Tibial nerve (tissue), 4 donors: ENCODE results near the gene UACA. TPM values are rescaled to one million over a fixed set of nuclear protein-coding genes. Genes with fewer than 3 reads are reported as not detected.
A peak's percentile ranks its signal among the peaks of the same experiment; 100 is the strongest.

ENCODE experiments used
- DNase-seq, 2 donors: peaks; one replicate each; pipeline ENCODE4 v3.0.0-alpha.2; 2019; ENCODE audit warnings: low spot score in 2 of 2
- H3K27ac ChIP-seq, 4 donors: fragments of 200-600 bp; sonication (generic) in 3 of 4; one replicate each; pipeline ENCODE4 v1.5.1; 2017 to 2019; ENCODE audit warnings: mild to moderate bottlenecking in 1 of 4
- H3K27me3 ChIP-seq, 2 donors: fragments of 200-600 bp; sonication (generic) in 1 of 2; one replicate each; pipeline versions ENCODE4 v1.5.1 to v1.6.0; 2017 to 2019
- H3K36me3 ChIP-seq, 3 donors: fragments of 200-600 bp; sonication (generic); one replicate each; pipeline ENCODE4 v1.5.1; 2018 to 2019
- H3K4me1 ChIP-seq, 4 donors: fragments of 200-600 bp; sonication (generic) in 3 of 4; one replicate each; pipeline ENCODE4 v1.5.1; 2017 to 2019
- H3K4me3 ChIP-seq, 4 donors: fragments of 200-600 bp; sonication (generic) in 3 of 4; one replicate each; pipeline ENCODE4 v1.5.1; 2017 to 2019; ENCODE audit warnings: mild to moderate bottlenecking in 1 of 4, moderate library complexity in 1 of 4
- H3K9me3 ChIP-seq, 4 donors: fragments of 200-600 bp; sonication (generic) in 3 of 4; one replicate each; pipeline ENCODE4 v1.5.1; 2017 to 2019
- EP300 ChIP-seq, 2 donors: sonication (generic); formaldehyde crosslinking; IDR thresholded peaks; one replicate each; pipeline ENCODE4 v1.6.1; 2017; ENCODE audit warnings: antibody characterized with exemption in 2 of 2, mild to moderate bottlenecking in 1 of 2
- POLR2A ChIP-seq, 2 donors: fragments of 450-650 bp; IDR thresholded peaks; one replicate each; pipeline ENCODE4 v1.6.1; 2017; ENCODE audit warnings: antibody characterized with exemption in 2 of 2, mild to moderate bottlenecking in 2 of 2, moderate library complexity in 2 of 2
- WGBS, 2 donors: methylation state at CpG; one replicate each; pipeline ENCODE4 v1.1.5; 2018; 5-methylcytosine and 5-hydroxymethylcytosine counted together
- total RNA-seq, 4 donors: library from RNA; depleted of rRNA; stranded (reverse); fragments of >200 nt; gene quantifications; one replicate each; pipeline ENCODE4 v1.1.0, GENCODE V29; 2016
- TF ChIP-seq, protein P1 (sequence below), 5 experiments: fragments of 200-600 bp in 3 of 5; fragments of 450-650 bp in 2 of 5; sonication (generic) in 3 of 5; IDR thresholded peaks; one replicate each; pipeline ENCODE4 v1.5.1; 2016 to 2019; ENCODE audit warnings: antibody characterized with exemption in 5 of 5, mild to moderate bottlenecking in 3 of 5, moderate library complexity in 2 of 5

Gene UACA
- total RNA-seq, 4 donors from 2014 or later = 107 to 210 (median 168) TPM

DNA sequence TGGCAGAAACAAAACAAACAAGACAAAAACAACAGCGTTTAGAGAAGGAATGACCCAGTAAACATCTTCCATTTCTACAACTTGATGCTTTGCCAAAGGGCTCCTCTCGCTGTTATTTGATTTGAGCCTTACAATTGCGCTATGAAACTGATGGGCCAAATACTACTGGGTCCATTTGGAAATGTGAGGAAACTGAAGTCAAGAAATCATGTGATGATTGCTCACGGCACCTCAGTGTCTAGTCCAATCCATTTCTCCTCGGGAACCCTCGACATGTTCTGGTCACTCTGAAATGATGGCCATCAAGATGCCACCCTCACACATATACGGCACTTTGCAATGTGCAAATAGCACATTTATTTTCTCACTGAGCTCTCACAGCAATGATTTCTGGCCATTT is 136.0 kb downstream of the UACA start:
- no peak for TF ChIP-seq POLR2A (IDR thresholded peaks at IDR 0.05)
- Histone ChIP-seq H3K36me3 (peaks cover 0 to 5% (median 0%) of the 10 kb centered on the region in 3 donors), H3K27me3 (no peaks in the 10 kb centered on the region), H3K9me3 (peaks cover 0 to 18% (median 7%) of the 10 kb centered on the region in 4 donors), H3K4me1 (peaks cover 0 to 13% (median 0%) of the 10 kb centered on the region in 4 donors), H3K27ac (peak overlapping the region in 1 of 4 donors; percentile 54), H3K4me3 (no peak overlapping the region)
- 74 to 86% methylated on average over 7 of the region's 7 CpGs for WGBS, 2 donors
- no peak for DNase-seq

DNA sequence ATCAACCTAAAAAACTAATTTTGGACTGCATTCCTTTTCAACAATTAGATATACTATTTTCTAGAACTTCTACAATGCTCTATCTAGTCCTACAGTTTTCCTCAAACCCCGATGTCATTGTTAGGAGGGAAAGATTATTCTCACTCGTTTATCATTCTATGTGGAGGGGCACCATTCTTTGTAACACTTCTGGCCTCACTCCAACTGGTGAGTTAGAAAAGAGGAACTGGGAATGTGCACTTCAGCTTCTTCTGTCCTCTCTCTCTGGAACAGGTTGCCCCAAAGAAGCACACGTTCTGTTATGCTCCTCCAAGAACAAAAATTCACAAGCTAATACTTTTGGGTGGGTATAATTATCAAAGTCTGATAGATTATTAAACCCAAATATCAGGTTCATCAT is 137.9 kb downstream of the UACA start:
- peak in 1 of 2 donors; percentile 54 for DNase-seq
- TF ChIP-seq EP300 (IDR thresholded peaks at IDR 0.05) (no peak), POLR2A (IDR thresholded peaks at IDR 0.05) (no peak)
- TF ChIP-seq, protein P1, sequence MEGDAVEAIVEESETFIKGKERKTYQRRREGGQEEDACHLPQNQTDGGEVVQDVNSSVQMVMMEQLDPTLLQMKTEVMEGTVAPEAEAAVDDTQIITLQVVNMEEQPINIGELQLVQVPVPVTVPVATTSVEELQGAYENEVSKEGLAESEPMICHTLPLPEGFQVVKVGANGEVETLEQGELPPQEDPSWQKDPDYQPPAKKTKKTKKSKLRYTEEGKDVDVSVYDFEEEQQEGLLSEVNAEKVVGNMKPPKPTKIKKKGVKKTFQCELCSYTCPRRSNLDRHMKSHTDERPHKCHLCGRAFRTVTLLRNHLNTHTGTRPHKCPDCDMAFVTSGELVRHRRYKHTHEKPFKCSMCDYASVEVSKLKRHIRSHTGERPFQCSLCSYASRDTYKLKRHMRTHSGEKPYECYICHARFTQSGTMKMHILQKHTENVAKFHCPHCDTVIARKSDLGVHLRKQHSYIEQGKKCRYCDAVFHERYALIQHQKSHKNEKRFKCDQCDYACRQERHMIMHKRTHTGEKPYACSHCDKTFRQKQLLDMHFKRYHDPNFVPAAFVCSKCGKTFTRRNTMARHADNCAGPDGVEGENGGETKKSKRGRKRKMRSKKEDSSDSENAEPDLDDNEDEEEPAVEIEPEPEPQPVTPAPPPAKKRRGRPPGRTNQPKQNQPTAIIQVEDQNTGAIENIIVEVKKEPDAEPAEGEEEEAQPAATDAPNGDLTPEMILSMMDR (IDR thresholded peaks at IDR 0.05) = no peak
- Histone ChIP-seq H3K36me3 (peaks cover 0 to 5% (median 0%) of the 10 kb centered on the region in 3 donors), H3K4me1 (peaks cover 0 to 13% (median 0%) of the 10 kb centered on the region in 4 donors), H3K9me3 (peaks cover 0 to 24% (median 7%) of the 10 kb centered on the region in 4 donors), H3K4me3 (no peak overlapping the region), H3K27ac (no peak overlapping the region), H3K27me3 (no peaks in the 10 kb centered on the region)
- WGBS, 2 donors = 40 to 49% methylated on average over 3 of the region's 3 CpGs

DNA sequence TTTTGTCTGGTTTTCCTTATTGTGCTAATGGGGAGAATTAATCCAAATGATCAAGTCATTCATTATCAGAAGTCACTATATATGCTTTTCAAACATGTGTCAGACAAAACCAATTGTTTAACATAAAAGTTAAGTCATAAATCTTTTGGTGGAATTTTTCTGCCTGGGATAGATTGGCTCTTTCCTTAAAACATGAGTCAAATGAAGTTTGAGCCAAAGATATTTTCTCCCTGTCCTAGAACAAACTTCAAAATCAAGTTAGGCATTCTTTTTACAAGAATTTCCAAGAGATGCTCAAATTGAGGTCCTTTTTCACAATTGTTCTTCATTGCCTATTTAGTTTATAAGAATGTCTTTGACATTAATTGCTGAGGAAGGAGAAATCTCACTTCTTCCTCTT is 138.3 kb downstream of the UACA start:
- no peak for DNase-seq
- Histone ChIP-seq H3K36me3 (peaks cover 0 to 5% (median 0%) of the 10 kb centered on the region in 3 donors), H3K4me1 (peaks cover 0 to 13% (median 0%) of the 10 kb centered on the region in 4 donors), H3K4me3 (no peak overlapping the region), H3K9me3 (peaks cover 0 to 24% (median 7%) of the 10 kb centered on the region in 4 donors), H3K27ac (no peak overlapping the region), H3K27me3 (no peaks in the 10 kb centered on the region)
- no peak for TF ChIP-seq EP300 (IDR thresholded peaks at IDR 0.05)
- TF ChIP-seq, protein P1 (IDR thresholded peaks at IDR 0.05) = no peak
- no peak for TF ChIP-seq POLR2A (IDR thresholded peaks at IDR 0.05)

DNA sequence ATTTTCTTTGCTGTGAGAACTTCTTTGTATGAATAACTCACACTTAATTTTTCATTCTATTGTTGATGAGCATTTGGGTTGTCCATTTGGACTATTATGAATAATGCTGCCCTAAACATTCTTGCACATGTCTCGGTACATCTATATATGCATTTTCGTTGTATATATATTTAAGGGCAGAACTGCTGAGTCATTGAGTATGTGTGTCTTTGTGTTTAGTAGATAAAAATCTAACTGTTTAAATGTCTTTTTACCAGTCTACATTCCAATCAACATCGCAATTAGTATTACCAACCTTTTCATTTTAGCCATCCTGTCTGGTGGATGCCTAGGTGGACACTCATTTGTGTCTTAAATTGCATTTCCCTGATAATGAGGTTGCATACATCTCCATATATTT is 144.4 kb downstream of the UACA start:
- Histone ChIP-seq H3K27ac (no peak overlapping the region), H3K4me3 (no peak overlapping the region), H3K9me3 (peaks cover 0 to 22% (median 7%) of the 10 kb centered on the region in 4 donors), H3K27me3 (no peaks in the 10 kb centered on the region), H3K36me3 (no peaks in the 10 kb centered on the region), H3K4me1 (no peaks in the 10 kb centered on the region)
- 92 to 93% methylated on average over 3 of the region's 3 CpGs for WGBS, 2 donors
- DNase-seq = no peak
- no peak for TF ChIP-seq EP300 (IDR thresholded peaks at IDR 0.05)
- no peak for TF ChIP-seq POLR2A (IDR thresholded peaks at IDR 0.05)
- TF ChIP-seq, protein P1 (IDR thresholded peaks at IDR 0.05) = no peak

- Histone ChIP-seq H3K27ac (no peak overlapping the region), H3K9me3 (peaks cover 0 to 12% (median 2%) of the 10 kb centered on the region in 4 donors), H3K4me3 (no peak overlapping the region), H3K27me3 (no peaks in the 10 kb centered on the region), H3K4me1 (no peaks in the 10 kb centered on the region), H3K36me3 (no peaks in the 10 kb centered on the region)
- WGBS, 2 donors = 85 to 93% methylated on average over 4 of the region's 4 CpGs
- TF ChIP-seq, protein P1 (IDR thresholded peaks at IDR 0.05) = no peak
- TF ChIP-seq POLR2A (IDR thresholded peaks at IDR 0.05) (no peak), EP300 (IDR thresholded peaks at IDR 0.05) (no peak)
- no peak for DNase-seq
Measured at GRCh38 chr15:70617911-70618287, 145.5 kb downstream of the UACA start.
